GM18868 (cell line): Measurements from ENCODE around the gene PDE10A.
A peak's percentile ranks its signal among the peaks of the same experiment; 100 is the strongest.
"Not testable (repeated sequence)": the region's sequence is repeated elsewhere in the genome, so short reads cannot be mapped to it uniquely, and the experiment has no call there.

Source experiments
- ATAC-seq: cut with Tn5 transposase; IDR thresholded peaks from one replicate; pipeline ENCODE4 v1.9.1; 2021; ENCODE audit warnings: mild to moderate bottlenecking, moderate library complexity; ENCODE audit not compliant: unreplicated experiment

The PDE10A gene

DNA sequence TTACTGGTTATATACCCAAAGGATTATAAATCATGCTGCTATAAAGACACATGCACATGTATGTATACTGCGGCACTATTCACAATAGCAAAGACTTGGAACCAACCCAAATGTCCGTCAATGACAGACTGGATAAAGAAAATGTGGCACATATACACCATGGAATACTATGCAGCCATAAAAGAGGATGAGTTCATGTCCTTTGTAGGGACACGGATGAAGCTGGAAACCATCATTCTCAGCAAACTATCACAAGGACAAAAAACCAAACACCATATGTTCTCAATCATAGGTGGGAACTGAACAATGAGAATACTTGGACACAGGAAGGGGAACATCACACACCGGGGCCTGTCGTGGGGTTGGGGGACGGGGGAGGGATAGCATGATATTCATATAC is 104.9 kb downstream of the PDE10A start:
- ATAC-seq = not testable (repeated sequence)

DNA sequence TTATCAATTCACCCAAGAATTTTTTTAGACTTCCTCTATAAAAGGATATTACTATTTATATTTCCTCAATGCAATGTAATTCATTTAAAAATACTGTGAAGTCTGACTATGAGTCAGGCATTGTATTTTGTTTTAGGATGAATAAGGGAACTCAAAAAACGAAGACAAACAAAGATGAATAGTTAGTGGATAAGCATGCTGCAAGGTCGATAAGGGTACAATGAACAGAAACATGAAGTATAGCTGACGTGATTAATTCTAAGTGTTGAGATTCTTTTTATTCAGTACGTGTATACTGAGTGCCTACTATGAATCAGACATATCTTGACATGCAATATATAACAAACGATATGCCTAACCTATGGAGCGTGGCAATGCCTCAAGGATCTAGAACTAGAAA is 105.4 kb downstream of the PDE10A start:
- ATAC-seq = no peak

DNA sequence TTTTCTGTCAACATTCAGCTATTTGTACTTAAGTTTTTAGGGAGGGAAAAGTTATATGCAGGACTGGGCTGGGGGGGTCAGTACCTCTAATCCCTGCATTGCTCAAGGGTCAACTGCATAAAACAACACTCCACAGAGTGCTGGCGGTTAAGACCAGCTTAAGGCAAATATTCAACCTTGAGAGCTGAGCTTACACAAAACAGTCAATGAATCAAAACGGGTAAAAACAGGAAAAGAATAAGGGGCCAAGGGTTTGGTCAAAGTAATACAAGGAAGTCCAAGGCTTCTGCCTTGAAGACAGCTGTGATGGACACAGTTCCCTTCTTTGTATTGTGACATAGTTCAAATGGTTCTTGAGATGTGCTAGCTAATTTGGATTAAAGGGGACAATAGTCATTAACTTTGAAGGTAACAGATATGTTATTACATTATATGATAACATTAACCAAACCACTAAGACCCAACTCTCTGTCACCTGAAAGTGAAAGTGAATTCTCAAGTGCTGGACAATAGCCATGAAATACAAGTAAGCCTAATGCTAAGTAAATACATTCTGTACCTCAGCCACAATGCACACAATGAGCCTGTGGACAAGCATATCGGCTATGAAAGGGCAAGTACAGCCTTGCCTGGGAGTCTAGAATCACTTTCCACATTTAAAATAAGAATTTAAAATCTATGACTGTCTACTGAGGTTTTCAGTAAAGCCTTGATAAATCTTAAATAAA is 106.8 kb downstream of the PDE10A start:
- ATAC-seq = peak; percentile 74

DNA sequence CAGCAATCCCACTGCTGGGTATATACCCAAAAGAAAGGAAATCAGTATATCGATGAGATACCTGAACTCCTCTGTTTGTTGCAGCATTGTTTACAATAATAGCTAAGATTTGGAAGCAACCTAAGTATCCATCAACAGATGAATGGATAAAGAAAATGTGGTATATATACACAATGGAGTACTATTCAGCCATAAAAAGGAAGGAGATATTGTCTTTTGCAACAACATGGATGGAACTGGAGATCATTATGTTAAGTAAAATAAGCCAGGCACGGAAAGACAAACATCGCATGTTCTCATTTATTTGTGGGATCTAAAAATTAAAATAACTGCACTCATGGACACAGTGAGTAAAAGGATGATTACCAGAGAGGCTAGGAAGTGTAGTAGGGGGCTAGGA is 108.4 kb downstream of the PDE10A start:
- ATAC-seq = not testable (repeated sequence)

DNA sequence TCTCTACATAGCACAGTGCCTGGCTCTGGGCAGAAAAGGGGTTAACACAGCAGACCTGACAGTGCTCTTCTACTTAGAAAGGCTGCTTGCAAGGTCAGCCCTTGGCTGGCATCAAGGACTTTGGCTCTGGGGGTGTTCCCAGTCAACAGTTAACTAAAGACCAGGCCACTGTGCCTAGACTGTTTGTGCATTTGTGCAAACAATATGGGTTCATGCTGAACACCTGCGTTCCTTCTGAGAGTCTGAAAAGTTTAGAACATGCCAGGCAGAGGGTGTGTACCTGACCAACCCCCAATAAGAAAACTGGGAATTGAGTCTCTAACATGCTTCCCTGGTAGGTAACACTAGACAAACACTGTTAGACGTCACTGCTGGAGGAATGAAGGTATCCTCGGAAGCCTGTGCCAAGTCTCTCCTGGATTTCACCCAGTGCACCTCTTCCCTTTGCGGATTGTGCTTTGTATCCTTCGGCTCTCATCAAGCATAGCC is 110.7 kb downstream of the PDE10A start:
- no peak for ATAC-seq

DNA sequence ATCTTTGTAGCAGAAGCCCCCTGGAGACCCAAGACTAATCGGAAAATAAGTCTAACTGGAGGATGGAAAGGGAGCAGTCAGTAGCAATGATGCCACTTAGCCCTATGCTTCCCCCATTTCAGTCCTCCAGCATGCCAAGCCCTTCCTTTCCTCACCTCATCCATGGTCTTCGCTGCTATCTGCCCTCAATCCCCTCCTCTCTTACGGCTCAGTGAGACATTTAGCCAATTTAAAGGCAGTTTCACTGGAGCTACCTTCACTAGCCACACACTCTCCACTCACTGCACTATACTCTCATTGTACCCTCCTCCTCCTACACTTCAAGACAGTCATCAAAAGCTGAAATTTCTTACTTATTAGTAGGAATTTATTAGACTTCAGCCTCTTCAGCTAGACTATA is 111.2 kb downstream of the PDE10A start:
- no peak for ATAC-seq

DNA sequence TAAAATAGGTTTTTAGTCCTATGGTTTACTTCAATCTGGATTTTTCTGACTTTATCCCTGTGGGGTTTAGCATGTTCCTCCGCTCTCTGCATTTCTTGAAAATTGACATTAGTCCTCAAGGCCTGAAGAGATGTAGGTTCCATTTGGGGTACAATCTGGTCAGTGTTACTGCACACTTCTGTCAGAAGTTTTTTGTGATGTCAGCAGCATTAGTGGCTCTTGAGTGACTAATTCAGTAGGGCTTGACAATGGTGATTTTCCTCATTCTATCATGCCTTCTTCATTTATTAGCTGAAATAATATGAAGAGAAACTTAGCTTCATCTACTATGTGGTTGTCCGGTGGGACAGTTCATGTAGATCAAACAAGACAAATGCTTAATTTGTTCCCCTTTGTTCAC is 114.6 kb downstream of the PDE10A start:
- ATAC-seq = no peak

DNA sequence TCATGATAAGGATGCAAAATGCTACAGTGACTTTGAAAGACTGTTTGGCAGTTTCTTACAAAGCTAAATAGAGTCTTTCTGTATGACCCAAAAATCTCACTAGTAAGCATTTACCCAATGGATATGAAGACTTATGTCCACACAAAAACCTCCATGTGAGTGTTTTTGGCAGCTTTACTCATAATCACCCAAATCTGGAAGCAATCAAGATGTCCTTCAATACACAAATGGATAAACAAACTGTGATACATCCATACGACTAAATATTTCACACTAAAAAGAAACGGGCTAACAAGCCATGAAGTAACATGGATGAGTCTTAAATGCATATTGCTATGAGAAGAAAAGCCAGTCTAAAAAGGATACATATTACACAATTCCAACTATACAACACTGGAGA is 117.2 kb downstream of the PDE10A start:
- no peak for ATAC-seq

DNA sequence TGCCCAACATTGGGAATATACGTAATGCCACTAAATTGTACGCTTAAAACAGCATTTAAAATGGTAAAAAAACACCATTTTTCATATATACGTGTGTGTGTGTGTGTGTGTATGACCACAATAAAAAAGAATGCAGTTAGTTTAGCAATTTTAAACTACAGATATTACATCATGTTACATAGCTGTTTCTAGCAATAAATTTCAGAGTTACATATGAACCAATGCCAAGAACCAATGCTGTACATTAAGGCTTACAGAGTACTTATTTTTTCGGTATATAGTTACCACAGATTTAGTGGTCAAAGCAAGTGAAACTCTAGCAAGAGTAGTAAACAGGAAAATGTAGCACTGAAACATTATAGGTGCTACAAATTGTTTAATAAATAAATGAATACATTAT is 119.3 kb downstream of the PDE10A start:
- ATAC-seq = no peak

DNA sequence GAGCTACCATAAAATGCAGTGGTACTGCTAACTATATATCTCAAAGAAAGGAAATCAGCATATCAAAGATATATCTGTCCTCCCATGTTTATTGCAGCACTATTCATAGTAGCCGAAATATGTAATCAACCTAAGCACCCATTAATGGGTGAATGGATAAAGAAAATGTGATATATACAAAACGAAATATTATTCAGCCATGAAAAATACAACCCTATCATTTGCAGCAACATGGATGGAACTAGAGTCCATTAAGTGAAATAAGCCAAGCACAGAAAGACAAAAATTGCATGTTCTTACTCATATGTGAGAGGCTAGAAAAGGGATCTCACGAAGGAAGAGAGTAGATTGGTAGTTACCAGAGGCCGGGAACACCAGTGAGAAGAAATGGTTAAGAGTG is 126.1 kb downstream of the PDE10A start:
- no peak for ATAC-seq

DNA sequence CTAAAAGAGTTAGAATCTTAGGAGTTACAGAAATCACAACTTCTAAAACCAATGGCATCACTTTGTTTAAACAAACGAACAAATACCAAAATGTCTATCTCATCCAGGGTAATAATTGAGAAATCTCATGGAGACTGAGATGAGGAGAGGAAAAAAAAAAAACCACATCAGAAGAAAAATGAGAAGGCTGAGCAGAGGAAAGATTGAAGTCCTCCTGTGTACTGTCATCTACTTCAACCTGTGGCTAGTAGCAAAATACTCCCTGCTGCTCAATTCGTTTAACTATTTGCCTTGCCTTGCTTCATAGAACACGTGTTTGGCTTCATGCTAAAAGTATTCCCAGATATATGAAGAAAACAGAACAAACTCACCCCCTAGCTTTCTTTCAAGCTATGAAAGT is 143.7 kb downstream of the PDE10A start:
- no peak for ATAC-seq

DNA sequence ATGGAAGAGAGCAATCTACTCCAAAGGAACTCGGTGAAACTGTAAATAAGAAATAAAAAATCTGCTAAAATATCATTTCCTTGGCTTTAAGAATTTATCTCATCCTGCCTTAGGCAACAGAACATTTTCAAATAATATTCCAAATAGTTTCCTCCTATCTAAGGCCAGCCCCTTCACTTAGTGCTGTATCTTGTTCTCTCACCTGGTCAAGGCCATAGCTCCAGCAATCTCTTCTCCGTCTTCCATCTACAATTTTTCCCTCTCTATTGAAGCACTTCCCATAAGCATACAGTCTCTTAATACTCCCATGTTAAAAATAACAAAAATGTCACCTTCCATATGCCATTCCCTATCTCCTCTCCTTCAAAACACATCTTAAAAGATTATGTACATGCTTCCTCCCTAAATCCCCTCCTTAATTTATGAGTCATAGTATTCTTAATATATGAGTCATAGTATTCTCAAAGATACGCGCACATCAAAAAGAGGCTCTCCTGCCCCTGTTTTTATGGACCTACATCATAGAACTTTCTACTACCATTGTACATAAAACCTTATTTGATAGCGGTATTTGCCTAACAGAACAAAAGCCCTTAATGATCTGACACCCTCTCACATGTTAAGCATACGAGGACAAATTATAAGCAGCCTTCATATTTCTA is 146.9 kb downstream of the PDE10A start:
- ATAC-seq = no peak

DNA sequence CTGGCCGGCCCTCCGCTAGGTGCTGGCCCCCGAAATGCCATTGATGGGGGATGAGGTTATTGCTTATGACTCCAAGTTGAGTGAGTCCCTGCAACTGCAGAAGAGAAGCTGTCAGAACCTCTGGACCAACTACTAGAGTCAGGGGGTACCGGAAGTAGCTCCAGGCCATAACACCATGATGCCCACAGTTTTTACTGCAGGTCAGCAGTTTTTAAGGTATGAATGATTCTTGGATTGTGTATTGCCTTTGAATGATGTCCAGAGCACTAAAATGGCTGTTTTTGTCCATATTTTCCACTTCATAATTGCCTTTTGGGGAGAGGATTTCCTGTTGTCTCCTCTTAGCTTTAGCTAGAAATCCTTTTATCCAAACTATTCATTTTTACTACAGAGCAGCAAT is 148.4 kb downstream of the PDE10A start:
- no peak for ATAC-seq

DNA sequence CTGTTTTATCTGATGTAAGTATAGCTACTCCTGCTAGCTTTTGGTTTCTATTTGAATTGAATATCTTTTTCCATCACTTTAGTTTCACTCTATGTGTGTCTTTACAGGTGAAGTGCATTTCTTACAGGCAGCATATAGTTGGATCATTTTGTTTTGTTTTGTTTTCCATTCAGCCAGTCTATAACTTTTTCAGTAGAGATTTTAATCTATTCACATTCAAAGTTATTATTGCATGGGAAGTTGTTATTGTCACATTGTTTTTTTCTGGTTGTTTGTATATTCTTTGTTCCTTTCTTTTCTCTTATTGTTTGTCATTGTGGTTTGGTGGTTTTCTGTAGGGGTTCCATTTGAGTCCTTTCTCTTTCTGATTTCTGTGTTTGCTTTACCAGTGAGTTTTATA is 151.2 kb downstream of the PDE10A start:
- peak; percentile 96 for ATAC-seq

DNA sequence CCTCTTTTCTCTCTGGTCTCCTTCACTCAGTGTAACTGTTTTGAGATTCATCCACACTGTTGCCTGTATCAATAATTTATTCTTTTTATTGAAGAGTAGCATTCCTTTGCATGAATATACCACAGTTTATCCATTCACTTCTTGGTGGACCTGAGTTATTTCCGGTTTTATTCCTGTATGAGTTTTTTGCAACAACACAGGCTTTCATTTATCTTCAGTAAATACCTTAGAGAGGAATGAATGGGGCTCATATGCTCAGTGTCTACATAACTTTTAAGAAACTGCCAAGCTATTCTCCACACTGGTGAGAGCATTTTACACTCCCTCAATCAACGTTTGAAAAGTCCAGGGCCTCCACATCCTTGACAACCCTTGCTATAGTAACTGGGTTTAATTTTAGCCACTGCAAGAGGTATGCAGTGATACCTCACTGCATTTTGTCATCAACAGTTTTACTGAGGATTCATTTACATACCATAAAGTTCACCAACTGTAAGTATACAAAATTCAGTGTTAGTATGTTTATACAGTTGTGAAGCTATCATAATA is 154.6 kb downstream of the PDE10A start:
- no peak for ATAC-seq

DNA sequence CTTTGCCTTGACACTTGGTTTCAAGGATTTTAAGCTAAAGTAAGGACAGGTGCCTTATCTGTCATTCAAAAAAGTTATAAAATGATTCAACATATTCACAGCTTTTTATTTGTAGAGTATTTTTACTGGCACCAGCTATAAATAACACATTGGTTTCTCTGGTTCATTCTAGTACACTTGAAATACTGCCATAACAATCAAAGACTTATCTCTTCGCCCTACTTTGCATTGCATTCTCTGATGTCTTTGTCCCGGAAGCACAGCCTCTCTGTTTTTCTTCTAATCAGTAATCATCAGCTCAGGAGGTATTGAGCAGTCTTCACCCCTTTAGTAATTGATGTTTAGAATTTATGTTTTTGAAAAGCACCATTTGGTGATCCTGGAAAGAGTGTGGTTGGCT is 156.4 kb downstream of the PDE10A start:
- no peak for ATAC-seq

DNA sequence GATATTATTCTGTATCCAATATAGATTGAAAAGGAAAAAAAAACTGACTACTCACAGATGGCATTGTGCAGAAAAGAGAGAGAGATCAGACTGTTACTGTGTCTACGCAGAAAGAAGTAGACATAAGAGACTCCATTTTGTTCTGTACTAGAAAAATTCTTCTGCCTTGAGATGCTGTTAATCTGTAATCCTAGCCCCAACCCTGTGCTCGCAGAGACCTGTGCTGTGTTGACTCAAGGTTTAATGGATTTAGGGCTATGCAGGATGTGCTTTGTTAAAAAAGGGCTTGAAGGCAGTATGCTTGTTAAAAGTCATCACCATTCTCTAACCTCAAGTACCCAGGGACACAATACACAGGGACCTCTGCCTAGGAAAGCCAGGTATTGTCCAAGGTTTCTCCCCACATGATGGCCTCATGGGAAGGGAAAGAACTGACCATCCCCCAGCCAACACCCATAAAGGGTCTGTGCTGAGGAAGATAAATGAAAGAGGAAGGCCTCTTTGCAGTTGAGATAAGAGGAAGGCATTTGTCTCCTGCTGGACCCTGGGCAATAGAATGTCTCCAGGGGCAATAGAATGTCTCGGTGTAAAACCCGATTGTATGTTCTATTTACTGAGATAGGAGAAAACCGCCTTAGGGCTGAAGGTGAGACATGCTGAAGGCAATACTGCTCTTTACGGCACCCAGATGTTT is 162.7 kb downstream of the PDE10A start:
- not testable (repeated sequence) for ATAC-seq

DNA sequence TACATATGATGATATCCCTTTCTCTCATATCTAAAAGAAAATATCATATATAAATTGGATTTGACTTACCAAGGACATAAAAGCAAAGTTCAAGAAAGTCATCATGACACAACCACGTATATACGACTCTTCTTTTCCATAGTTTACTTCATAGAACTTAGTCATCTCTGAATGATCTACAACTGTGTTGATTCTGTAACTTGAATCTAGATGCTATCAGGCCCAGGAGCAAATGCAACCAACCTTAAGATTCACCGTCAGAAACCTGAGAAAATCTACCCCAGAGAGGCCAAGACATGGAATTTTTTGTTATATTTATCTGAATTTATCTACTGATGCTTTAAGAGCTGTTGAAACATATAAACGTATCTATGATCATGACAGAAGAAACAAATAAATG is 165.6 kb downstream of the PDE10A start:
- no peak for ATAC-seq

DNA sequence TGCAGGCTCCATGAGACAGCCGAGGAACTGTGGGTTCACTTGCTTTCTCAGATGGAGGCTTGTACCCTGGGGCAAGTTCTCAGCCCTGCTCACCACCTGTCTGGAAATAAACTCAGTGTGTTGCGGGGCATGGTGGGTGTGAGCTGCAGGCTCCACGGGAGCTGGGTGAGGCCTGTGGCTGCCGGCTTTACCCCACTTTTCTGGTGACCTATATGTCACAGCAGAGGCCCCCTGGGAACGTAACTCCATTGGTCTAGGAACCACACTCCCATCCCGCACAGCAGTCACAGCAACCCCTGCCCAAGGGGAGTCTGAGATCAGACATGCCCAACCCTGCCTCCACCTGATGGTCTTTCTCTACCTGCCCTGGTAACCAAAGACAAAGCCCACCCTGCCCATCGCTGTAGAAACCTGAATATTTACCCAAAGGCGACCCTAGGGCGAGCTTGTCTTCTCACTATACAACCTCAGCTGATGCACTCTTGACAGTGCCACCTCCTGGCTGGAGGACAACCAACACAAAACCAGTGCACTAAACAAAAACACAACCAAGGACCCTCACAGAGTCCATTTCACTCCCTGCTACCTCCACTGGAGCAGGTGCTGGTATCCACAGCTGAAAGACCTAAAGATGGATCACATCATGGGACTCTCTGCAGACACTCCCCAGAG is 174.3 kb downstream of the PDE10A start:
- no peak for ATAC-seq

DNA sequence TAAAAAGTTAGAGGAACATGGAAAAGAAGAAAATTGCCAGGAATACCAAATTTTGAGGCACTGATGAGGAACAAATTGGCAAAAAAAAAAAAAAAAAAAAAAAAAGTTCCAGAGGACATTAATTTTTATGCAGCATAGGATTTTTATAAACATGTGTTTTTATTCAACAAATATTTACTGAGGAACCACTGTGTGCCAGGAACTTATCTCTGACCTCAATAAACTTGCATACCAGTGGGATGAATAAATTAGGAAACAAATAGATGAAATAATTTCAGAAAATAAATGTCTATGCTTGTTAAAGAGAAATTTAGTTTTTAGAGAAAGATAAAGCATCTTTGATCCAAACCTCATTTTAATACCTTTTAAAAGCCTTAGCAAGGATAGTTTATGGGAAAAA is 175.1 kb downstream of the PDE10A start:
- ATAC-seq = no peak

DNA sequence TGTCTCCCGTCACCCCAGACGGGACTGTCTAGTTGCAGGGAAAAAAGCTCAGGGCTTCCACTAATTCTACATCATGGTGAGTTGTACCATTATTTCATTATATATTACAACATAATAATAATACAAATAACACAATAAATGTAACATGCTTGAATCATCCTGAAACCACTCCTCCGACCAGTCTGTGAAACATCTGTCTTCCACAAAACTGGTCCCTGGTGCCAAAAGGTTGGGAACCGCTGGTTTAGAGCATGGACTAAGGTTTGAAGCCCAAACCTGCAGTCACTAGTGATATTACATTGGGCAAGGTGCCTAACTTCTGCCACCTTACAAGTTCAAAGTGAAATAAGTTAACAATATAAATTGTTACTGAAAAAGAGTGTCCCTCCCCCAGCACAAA is 175.7 kb downstream of the PDE10A start:
- no peak for ATAC-seq
